Measurements from ENCODE around the gene HDDC2.

The HDDC2 gene

DNA sequence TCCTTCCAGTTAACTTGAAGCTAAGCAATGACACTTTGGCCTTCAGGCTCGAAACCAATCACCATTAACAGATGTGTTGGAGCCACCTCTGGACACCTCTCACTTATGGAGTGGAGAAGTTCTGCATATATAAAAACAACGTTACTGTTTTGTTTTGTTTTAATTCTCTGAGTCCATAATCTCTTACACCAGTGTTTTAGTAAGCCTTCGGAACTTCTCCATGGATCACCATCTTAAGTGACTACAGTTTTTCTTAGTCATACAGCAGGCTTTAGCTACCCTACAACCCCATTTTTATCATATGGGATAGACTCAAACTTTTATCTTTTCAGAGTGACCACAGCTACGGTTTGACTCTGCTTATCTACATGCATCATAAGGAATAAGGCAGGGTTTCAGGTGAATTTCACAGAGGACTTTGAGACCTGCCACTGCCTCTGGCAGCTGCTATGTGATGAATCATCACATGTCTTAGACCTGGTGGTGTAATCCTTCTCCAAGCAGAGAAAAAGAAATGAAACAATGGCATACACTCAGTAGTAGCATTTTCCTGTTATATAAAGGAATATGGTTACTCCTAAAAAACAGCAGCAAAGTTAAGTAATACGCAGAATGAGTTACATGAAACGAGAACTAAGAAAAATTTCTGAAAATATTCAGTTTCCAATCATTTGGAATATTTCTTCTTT, 5.5 kb upstream of the HDDC2 start:
- H3K9me3 ChIP-seq (ENCODE audit: control extremely low read depth in 1 of 5, control insufficient read depth in 4 of 5, insufficient read depth in 2 of 5, low read depth in 1 of 5, low read length in 4 of 5) = peaks cover 0 to 2% (median 0%) of the 10 kb centered on the region in 5 experiments
- peak in 2 of 3 donors; percentile 24 to 43 for DNase-seq
- 92% methylated on average over 1 of the region's 6 CpGs for WGBS (ENCODE audit: insufficient coverage)

DNA sequence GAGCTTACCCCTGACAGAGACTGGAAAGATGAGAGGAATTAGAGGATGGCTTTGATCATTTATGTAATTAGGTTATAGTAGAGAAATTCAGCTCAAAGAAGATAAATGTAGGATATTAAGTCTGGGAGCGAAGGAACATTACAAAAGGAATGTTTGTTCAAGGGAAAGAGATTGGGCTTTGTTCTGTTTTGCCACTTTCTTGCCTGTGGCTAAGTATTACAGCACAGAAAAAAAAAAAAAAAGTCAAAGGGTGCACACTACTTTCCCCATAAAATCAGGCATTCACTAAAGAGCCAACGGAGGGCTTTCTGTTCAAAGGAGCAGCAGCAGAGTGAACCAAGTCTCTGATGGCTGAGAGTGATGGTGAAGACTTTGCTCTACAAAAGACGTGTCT, 5.0 kb upstream of the HDDC2 start:
- 78% methylated on average over 1 of the region's 3 CpGs for WGBS (ENCODE audit: insufficient coverage)
- Histone ChIP-seq H3K4me1 (ENCODE audit: control extremely low read depth in 1 of 4, control insufficient read depth in 4 of 4, insufficient read depth in 4 of 4, low read length in 3 of 4) (peaks cover 0 to 3% (median 0%) of the 10 kb centered on the region in 4 experiments), H3K27me3 (replicated peaks in 2 of 5; ENCODE audit: control insufficient read depth in 4 of 5, insufficient read depth in 5 of 5, low read length in 4 of 5) (peaks cover 0 to 41% (median 13%) of the 10 kb centered on the region in 5 experiments), H3K9me3 (ENCODE audit: control extremely low read depth in 1 of 5, control insufficient read depth in 4 of 5, insufficient read depth in 2 of 5, low read depth in 1 of 5, low read length in 4 of 5) (peaks cover 0 to 2% (median 0%) of the 10 kb centered on the region in 5 experiments), H3K4me3 (ENCODE audit: control insufficient read depth in 1 of 7, extremely low read depth in 1 of 7, insufficient read depth in 4 of 7, low read depth in 2 of 7, low read length in 6 of 7) (no peak overlapping the region), H3K36me3 (ENCODE audit: control insufficient read depth in 4 of 4, insufficient read depth in 4 of 4, low read length in 3 of 4) (no peaks in the 10 kb centered on the region), H3K27ac (ENCODE audit: insufficient read depth in 1 of 2, low read depth in 1 of 2, low read length in 2 of 2, poor library complexity in 1 of 2, severe bottlenecking in 2 of 2) (no peak overlapping the region)
- DNase-seq = no peak
- ChIA-PET CTCF (interaction anchor here (0.7 to 1.3 kb wide), 3 partner anchors 9 to 447 kb away, joined by 3 to 4 read pairs (median 3); no protein-coding TSS in a partner anchor), POLR2A (interaction anchor here (0.6 kb wide), 1 partner anchor 344 kb away, joined by 3 read pairs; no protein-coding TSS in a partner anchor)

More for the DNA sequence above, 5.5 kb upstream of the HDDC2 start:
- ChIA-PET POLR2A (interaction anchor here (0.6 kb wide), 1 partner anchor 345 kb away, joined by 3 read pairs; no protein-coding TSS in a partner anchor), CTCF (interaction anchor here (0.7 to 1.3 kb wide), 3 partner anchors 8 to 446 kb away, joined by 3 to 4 read pairs (median 3); no protein-coding TSS in a partner anchor)
- Histone ChIP-seq H3K36me3 (ENCODE audit: control insufficient read depth in 4 of 4, insufficient read depth in 4 of 4, low read length in 3 of 4) (no peaks in the 10 kb centered on the region), H3K27ac (ENCODE audit: insufficient read depth in 1 of 2, low read depth in 1 of 2, low read length in 2 of 2, poor library complexity in 1 of 2, severe bottlenecking in 2 of 2) (no peak overlapping the region), H3K4me1 (ENCODE audit: control extremely low read depth in 1 of 4, control insufficient read depth in 4 of 4, insufficient read depth in 4 of 4, low read length in 3 of 4) (peaks cover 0 to under 1% (median 0%) of the 10 kb centered on the region in 4 experiments), H3K27me3 (replicated peaks in 2 of 5; ENCODE audit: control insufficient read depth in 4 of 5, insufficient read depth in 5 of 5, low read length in 4 of 5) (peaks cover 0 to 46% (median 13%) of the 10 kb centered on the region in 5 experiments), H3K4me3 (ENCODE audit: control insufficient read depth in 1 of 7, extremely low read depth in 1 of 7, insufficient read depth in 4 of 7, low read depth in 2 of 7, low read length in 6 of 7) (no peak overlapping the region)

DNA sequence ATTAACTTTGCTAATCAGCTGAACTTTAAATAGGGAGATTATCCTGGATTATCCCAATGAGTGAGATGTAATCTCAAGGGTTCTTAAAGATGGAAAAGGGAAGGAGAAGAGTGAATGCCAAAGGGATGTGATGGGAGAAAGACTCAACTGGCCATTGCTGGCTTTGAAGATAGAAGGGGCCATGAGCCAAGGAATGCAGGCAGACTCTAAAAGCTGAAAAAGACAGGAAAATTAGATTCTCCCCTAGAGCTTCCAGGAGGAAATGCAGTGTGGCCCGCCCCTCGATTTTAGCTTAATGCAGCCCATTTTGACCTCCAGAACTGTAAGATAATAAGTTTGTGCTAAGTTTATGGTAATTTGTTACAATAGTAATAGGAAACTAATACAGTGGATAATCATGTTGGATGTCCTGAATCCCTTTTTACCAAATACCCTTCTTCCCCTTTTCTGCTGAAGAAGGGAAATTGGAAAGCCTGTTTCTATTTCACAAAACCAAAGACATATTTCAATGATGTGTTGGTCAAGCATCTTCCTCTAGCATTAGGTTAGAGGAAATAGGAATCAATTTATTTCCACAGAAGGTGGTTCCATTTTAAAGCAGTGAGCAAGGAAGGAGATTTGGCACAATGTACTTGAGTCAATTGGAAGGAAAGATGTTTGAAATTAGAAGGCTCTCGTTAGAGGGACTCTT, 3.3 kb upstream of the HDDC2 start:
- CTCF ChIA-PET = interaction anchor here (0.6 to 1.2 kb wide), 3 partner anchors 9 to 459 kb away, joined by 3 read pairs; no protein-coding TSS in a partner anchor
- DNase-seq = no peak
- no peaks in the 10 kb centered on the region for H3K36me3 ChIP-seq (ENCODE audit: control insufficient read depth in 4 of 4, insufficient read depth in 4 of 4, low read length in 3 of 4)
- WGBS (ENCODE audit: insufficient coverage) = 100% methylated on average over 3 of the region's 3 CpGs
- peaks cover 0 to 9% (median 3%) of the 10 kb centered on the region in 4 experiments for H3K4me1 ChIP-seq (ENCODE audit: control extremely low read depth in 1 of 4, control insufficient read depth in 4 of 4, insufficient read depth in 4 of 4, low read length in 3 of 4)
- H3K9me3 ChIP-seq (ENCODE audit: control extremely low read depth in 1 of 5, control insufficient read depth in 4 of 5, insufficient read depth in 2 of 5, low read depth in 1 of 5, low read length in 4 of 5) = peaks cover 0 to 2% (median 0%) of the 10 kb centered on the region in 5 experiments
- H3K4me3 ChIP-seq (ENCODE audit: control insufficient read depth in 1 of 7, extremely low read depth in 1 of 7, insufficient read depth in 4 of 7, low read depth in 2 of 7, low read length in 6 of 7) = no peak overlapping the region
- POLR2A ChIA-PET = no interaction called here
- no peak overlapping the region for H3K27ac ChIP-seq (ENCODE audit: insufficient read depth in 1 of 2, low read depth in 1 of 2, low read length in 2 of 2, poor library complexity in 1 of 2, severe bottlenecking in 2 of 2)
- peaks cover 0 to 35% (median 13%) of the 10 kb centered on the region in 5 experiments for H3K27me3 ChIP-seq (replicated peaks in 2 of 5; ENCODE audit: control insufficient read depth in 4 of 5, insufficient read depth in 5 of 5, low read length in 4 of 5)

DNA sequence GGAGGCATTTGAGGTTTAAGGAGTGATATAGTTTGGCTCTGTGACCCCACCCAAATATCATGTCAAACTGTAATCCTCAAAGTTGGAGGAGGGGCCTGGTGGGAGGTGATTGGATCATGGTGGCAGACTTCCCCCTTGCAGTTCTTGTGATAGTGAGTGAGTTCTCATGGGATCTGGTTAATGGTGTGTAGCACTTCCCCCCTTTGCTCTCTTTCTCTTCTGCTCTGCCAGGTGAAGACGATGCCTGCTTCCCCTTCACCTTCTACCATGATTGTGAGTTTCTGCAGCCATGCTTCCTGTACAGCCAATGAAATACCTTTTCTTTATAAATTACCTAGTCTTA, 1.7 kb upstream of the HDDC2 start:
- no peak for DNase-seq
- ChIA-PET CTCF (no interaction called here), POLR2A (no interaction called here)
- H3K36me3 ChIP-seq (ENCODE audit: control insufficient read depth in 4 of 4, insufficient read depth in 4 of 4, low read length in 3 of 4) = peaks cover under 1 to 13% (median 4%) of the 10 kb centered on the region in 4 experiments
- H3K4me1 ChIP-seq (ENCODE audit: control extremely low read depth in 1 of 4, control insufficient read depth in 4 of 4, insufficient read depth in 4 of 4, low read length in 3 of 4) = peaks cover 0 to 9% (median 3%) of the 10 kb centered on the region in 4 experiments
- peaks cover 0 to 2% (median 0%) of the 10 kb centered on the region in 5 experiments for H3K9me3 ChIP-seq (ENCODE audit: control extremely low read depth in 1 of 5, control insufficient read depth in 4 of 5, insufficient read depth in 2 of 5, low read depth in 1 of 5, low read length in 4 of 5)
- no CpG with 5 or more reads among the region's 1 CpG for WGBS (ENCODE audit: insufficient coverage)
- no peak overlapping the region for H3K4me3 ChIP-seq (ENCODE audit: control insufficient read depth in 1 of 7, extremely low read depth in 1 of 7, insufficient read depth in 4 of 7, low read depth in 2 of 7, low read length in 6 of 7)
- no peak overlapping the region for H3K27ac ChIP-seq (ENCODE audit: insufficient read depth in 1 of 2, low read depth in 1 of 2, low read length in 2 of 2, poor library complexity in 1 of 2, severe bottlenecking in 2 of 2)
- H3K27me3 ChIP-seq (replicated peaks in 2 of 5; ENCODE audit: control insufficient read depth in 4 of 5, insufficient read depth in 5 of 5, low read length in 4 of 5) = peaks cover 0 to 31% (median 11%) of the 10 kb centered on the region in 5 experiments

GRCh38 chr6:125302840-125303511, 1.2 kb upstream of the HDDC2 start:
- no peak for DNase-seq
- H3K27ac ChIP-seq (ENCODE audit: insufficient read depth in 1 of 2, low read depth in 1 of 2, low read length in 2 of 2, poor library complexity in 1 of 2, severe bottlenecking in 2 of 2) = peak overlapping the region in 1 of 2 experiments; percentile 76
- H3K27me3 ChIP-seq (replicated peaks in 2 of 5; ENCODE audit: control insufficient read depth in 4 of 5, insufficient read depth in 5 of 5, low read length in 4 of 5) = peaks cover 0 to 26% (median 8%) of the 10 kb centered on the region in 5 experiments
- no peak overlapping the region for H3K4me3 ChIP-seq (ENCODE audit: control insufficient read depth in 1 of 7, extremely low read depth in 1 of 7, insufficient read depth in 4 of 7, low read depth in 2 of 7, low read length in 6 of 7)
- H3K36me3 ChIP-seq (ENCODE audit: control insufficient read depth in 4 of 4, insufficient read depth in 4 of 4, low read length in 3 of 4) = peaks cover 2 to 18% (median 6%) of the 10 kb centered on the region in 4 experiments
- CTCF ChIA-PET = interaction anchor here (1.2 to 2.6 kb wide), 2 partner anchors 7 to 9 kb away, joined by 3 to 12 read pairs; no protein-coding TSS in a partner anchor
- peaks cover 0 to 9% (median 3%) of the 10 kb centered on the region in 4 experiments for H3K4me1 ChIP-seq (ENCODE audit: control extremely low read depth in 1 of 4, control insufficient read depth in 4 of 4, insufficient read depth in 4 of 4, low read length in 3 of 4)
- H3K9me3 ChIP-seq (ENCODE audit: control extremely low read depth in 1 of 5, control insufficient read depth in 4 of 5, insufficient read depth in 2 of 5, low read depth in 1 of 5, low read length in 4 of 5) = peaks cover 0 to 2% (median 0%) of the 10 kb centered on the region in 5 experiments
- POLR2A ChIA-PET = no interaction called here
- 78% methylated on average over 1 of the region's 4 CpGs for WGBS (ENCODE audit: insufficient coverage)

DNA sequence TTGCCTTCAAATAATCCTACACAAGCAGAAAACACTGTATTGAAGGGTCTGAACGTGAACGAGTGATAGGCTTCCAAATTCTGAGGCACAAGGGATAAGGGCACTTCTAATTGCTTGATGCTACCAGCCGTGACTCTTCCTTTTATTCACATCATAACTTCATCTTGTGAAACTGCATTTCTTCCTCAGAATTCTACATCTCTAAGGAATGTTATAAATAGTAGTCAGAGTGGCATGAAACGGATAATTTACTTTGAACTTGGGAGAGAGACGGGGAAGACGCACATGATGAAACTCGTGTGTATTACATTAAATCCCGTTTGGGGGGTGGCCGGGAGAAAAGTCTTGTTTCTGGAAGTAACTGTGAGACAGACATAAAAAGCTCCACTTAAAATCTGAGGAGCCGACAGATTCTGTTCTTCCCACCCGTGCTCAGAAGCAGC, 754 bp downstream of the HDDC2 start:
- H3K9me3 ChIP-seq (ENCODE audit: control extremely low read depth in 1 of 5, control insufficient read depth in 4 of 5, insufficient read depth in 2 of 5, low read depth in 1 of 5, low read length in 4 of 5) = peaks cover 0 to 2% (median 0%) of the 10 kb centered on the region in 5 experiments
- peak overlapping the region; percentile 60 to 86 (median 81) for H3K4me3 ChIP-seq (ENCODE audit: control insufficient read depth in 1 of 7, extremely low read depth in 1 of 7, insufficient read depth in 4 of 7, low read depth in 2 of 7, low read length in 6 of 7)
- H3K27me3 ChIP-seq (replicated peaks in 2 of 5; ENCODE audit: control insufficient read depth in 4 of 5, insufficient read depth in 5 of 5, low read length in 4 of 5) = peaks cover 0 to 11% (median 3%) of the 10 kb centered on the region in 5 experiments
- WGBS (ENCODE audit: insufficient coverage) = 5% methylated on average over 7 of the region's 11 CpGs
- H3K36me3 ChIP-seq (ENCODE audit: control insufficient read depth in 4 of 4, insufficient read depth in 4 of 4, low read length in 3 of 4) = peaks cover 5 to 36% (median 18%) of the 10 kb centered on the region in 4 experiments
- ChIA-PET CTCF (interaction anchor here (0.9 to 2.6 kb wide), 6 partner anchors 9 to 453 kb away, joined by 3 to 12 read pairs (median 4); partner anchors contain the start of gene TPD52L1), POLR2A (interaction anchor here (0.7 kb wide), 1 partner anchor 37 kb away, joined by 4 read pairs; no protein-coding TSS in a partner anchor)
- H3K27ac ChIP-seq (ENCODE audit: insufficient read depth in 1 of 2, low read depth in 1 of 2, low read length in 2 of 2, poor library complexity in 1 of 2, severe bottlenecking in 2 of 2) = peak overlapping the region in 1 of 2 experiments; percentile 76
- H3K4me1 ChIP-seq (ENCODE audit: control extremely low read depth in 1 of 4, control insufficient read depth in 4 of 4, insufficient read depth in 4 of 4, low read length in 3 of 4) = peaks cover 0 to 9% (median 3%) of the 10 kb centered on the region in 4 experiments
- DNase-seq = peak in 1 of 3 donors; percentile 13
